Stimulated activated CD8-positive, alpha-beta memory T cell treated with anti-CD3 and anti-CD28 coated beads, Interleukin-2, amount 100 ng/mL, for 1 hour (primary cell): ENCODE data around the gene TAF1A.

Experiments
- DNase-seq, 2 donors: peaks; one replicate each; pipeline ENCODE4 v3.0.0-alpha.2; 2020; ENCODE audit warnings: low read depth in 2 of 2

TAF1A gene

DNA sequence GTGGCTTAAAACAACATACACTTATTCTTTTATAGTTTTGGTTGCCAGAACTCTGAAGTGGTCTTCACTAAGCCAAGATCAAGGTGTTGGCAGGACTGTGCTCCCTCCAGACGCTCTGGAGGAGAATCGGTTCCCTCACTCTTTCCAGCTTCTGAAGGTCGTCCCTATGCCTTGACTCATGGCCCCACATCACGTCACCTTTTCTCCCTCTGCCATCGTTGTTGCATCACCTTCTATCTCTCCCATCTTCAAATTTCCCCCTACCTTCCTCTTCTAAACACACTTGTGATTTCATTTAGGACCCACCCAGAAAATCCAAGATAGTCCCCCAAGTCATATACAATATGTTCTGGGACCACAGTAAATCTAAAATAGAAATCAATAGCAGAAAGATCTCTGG, 54.3 kb downstream of the TAF1A start:
- DNase-seq, result no peak

DNA sequence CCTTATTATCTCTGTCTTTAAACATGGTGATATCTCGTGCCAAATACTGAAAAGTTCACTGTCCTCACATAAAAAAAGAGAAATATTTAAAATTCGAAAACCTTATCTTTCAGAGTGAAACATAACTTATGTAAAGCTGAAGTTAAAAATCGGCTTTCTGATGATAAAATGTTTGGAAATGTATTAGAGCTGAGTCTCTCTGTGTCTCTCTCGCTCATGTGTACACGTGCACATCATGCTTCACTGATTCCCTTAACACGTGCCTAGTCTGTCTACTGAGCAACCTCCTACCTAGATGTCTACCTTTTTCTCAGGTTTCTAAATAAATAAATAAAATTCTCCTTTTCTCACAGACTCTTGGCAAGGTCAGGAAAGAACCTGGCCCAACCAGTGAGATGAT, 58.9 kb downstream of the TAF1A start:
- DNase-seq, result no peak

GRCh38 chr1:222529916-222530315, 59.8 kb downstream of the TAF1A start:
- DNase-seq, result no peak

- DNase-seq, result no peak
Measured at GRCh38 chr1:222529181-222529580, 60.6 kb downstream of the TAF1A start.

- DNase-seq, result no peak
Measured at GRCh38 chr1:222525951-222526350, 63.8 kb downstream of the TAF1A start.

- DNase-seq, result no peak
Measured at GRCh38 chr1:222523852-222524251, 65.9 kb downstream of the TAF1A start.

DNA sequence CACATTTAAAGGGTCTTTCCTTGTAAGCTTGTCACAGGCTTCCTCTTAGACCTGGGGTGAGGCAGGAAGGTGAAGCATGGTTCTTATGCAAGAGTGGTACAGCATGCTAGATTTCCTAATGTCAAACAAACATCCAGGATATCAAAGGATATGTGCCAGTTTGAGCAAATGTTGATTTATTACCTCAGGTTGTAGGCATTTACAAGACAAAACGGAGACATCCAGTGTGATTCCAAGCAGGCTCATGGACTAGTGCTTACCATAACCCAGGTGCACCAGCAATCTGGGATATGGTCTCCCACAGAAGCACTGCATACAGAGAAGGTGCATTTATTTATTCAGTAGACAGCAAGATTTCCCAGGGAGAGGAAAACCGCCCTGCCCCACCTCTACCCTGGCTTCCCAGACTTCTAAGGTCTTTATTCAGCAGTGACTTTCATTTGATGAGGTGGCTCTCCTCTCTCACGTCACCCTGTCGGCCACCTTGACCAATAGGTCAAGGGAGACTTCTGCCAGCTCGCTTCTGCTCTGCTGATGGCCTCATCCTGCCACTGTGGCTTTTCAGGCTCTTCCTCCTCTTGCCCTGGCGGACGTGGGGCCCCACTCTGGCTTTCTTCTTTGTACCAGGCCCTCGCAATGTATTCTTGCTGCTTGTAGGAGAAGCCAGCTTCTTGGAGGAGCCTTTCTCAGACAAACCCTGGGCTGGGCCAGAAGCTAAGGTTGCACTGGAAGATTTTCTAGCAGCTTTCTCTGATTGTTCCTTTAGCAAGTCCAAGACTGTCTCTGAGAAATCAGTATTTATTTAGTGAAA, 67.4 kb downstream of the TAF1A start:
- DNase-seq, result no peak

- DNase-seq, result no peak
Measured at GRCh38 chr1:222521299-222522104, 68.2 kb downstream of the TAF1A start.
